ENCODE data around the gene PEX10.

PEX10 gene

DNA sequence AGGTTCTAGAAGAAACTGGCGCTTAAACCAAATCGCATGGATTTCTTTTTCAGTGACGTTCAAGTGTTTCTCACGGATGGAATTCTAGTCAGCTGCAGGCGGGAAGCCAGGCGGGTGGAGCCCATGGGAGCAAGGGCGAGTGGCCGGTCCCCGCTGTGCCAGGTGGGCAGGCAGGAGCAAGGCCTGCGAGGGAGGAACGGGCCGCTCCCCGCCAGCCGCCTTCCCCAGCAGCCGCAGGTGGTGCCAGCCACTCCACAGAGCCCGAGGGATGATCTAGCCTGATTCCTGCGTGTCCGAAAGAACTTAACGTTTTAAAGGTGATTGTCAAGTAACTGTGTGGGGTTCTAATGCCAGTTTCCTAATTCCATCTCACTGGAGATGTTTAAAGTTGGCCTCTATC, 9.1 kb downstream of the PEX10 start:
- no peak for DNase-seq

- DNase-seq, result no peak
Measured at GRCh38 chr1:2402420-2402819, 9.9 kb downstream of the PEX10 start.

DNA sequence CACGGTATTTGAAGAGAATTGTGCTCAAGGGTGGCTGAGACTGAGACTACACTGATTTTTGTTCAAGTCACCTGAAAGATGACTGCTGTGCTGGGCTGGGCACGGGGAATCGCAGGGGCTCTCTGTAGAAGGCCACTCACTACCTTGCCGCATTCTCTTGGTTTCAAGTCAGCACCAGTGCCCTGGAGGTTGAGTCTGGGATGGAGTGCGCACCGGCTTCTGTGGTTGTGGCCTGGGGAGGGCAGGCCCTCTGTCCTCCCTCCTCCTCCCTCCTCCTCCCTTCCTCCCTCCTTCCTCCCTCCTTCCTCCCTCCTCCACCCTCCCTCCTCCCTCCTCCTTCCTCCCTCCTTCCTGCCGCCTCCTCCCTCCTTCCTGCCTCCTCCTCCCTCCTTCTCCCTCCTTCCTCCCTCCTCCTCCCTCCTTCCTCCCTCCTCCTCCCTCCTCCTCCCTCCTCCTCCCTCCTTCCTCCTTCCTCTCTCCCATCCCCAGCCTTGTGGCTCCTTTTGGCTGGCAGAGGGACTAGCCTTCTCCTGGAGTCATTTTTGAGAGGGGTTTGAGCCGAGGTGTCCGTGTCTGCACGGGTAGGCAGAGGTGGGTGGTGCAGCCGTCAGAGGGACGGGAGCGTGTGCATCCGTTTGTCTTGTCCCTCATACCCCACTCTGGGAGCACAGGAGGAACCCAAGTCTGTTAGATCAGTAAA, 11.3 kb downstream of the PEX10 start:
- no peak for DNase-seq

DNA sequence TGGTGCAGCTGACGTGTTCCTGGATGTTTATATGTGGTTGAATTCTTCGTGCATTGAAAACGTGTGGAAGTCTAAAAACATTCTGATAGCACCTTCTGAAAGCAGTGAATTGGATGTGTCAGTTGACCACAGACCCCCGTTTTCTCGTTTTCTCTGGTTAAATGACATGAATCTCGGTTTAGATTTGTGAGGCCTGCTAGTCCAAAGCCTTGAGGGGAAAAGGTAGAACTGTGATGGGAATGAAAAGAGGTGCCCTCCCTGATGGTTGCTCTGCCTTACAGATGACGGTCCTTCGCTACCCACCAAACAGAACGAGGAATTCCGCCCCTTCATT, 11.8 kb downstream of the PEX10 start:
- DNase-seq, result no peak

GRCh38 chr1:2399890-2400575, 12.3 kb downstream of the PEX10 start:
- no peak for DNase-seq

DNA sequence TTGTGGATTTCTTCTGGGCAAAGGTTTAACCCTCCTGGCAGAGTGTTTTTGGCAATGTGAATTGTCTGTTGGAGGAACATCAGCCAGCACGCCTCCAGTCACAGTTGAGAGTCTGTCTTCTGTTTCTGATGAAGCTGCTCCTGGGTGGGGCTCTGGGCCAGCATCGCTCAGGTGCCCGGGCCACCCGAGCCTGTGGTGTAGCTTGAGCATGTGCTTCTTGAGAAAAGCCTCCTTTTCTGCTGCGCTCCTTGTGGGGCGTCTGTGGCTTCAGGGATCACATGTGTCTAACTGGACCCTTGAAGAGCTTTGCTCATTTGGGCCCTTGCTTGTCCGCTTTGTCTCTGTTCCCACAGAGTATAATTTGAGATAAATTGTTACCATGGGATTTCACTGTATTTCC, 13.5 kb downstream of the PEX10 start:
- no peak for DNase-seq

- no peak for DNase-seq
Measured at GRCh38 chr1:2397007-2397679, 15.2 kb downstream of the PEX10 start.

GRCh38 chr1:2396476-2396875, 15.9 kb downstream of the PEX10 start:
- DNase-seq, result no peak

GRCh38 chr1:2396059-2396458, 16.3 kb downstream of the PEX10 start:
- DNase-seq, result no peak

GRCh38 chr1:2395245-2395644, 17.1 kb downstream of the PEX10 start:
- DNase-seq, result no peak

DNA sequence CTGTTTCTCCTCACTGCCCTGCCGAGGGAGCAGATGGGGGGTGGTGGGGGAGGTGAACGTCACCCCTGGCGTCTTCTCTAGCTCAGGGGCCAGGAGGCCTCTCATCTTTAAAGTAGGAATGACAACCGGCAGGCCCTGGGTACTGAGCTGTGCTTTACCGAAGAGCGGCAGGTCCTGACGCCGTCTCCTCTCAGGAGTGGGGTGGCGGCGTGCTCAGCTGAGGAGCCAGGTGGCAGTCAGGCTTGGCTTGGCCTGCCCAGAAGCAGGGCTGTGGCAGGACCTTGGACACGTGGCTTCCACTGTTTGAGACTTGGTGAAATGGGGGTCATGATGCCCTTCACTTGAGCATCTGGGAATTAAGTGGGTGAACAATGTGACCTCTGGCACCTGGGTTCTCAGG, 17.6 kb downstream of the PEX10 start:
- DNase-seq, result no peak

DNA sequence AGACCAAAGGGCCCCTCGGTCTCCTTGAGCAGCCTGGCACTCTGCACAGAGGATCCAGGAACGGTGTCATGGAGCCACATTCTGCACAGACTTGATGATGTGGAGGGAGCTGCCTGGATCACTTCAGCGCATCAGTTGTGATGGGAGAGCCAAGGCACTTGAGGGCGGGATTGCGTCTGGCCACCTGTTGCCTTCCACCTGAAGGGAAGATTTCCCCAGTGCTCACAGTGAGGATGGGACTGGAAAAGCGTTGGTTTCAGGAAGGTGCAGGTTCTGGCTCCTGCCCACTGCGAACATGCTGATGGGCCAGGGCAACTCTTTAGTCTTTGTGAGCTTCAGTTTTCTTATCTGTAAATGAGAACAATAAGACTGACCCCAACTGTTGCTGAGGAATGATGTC, 18.1 kb downstream of the PEX10 start:
- DNase-seq, result no peak

- DNase-seq, result no peak
Measured at GRCh38 chr1:2393471-2393877, 18.9 kb downstream of the PEX10 start.

- DNase-seq, result no peak
Measured at GRCh38 chr1:2392686-2393085, 19.7 kb downstream of the PEX10 start.

- no peak for DNase-seq
Measured at GRCh38 chr1:2391931-2392509, 20.3 kb downstream of the PEX10 start.

- peak; percentile 98 for DNase-seq
Measured at GRCh38 chr1:2391041-2391930, 21.1 kb downstream of the PEX10 start, which contains the start of the genes MORN1 and RER1. Gene MORN1 (minus strand): TSS chr1:2391554. CDS start chr1:2391533, 21 bp downstream. Gene RER1 (plus strand): TSS chr1:2391841. CDS start chr1:2395791, 3,950 bp downstream.

DNA sequence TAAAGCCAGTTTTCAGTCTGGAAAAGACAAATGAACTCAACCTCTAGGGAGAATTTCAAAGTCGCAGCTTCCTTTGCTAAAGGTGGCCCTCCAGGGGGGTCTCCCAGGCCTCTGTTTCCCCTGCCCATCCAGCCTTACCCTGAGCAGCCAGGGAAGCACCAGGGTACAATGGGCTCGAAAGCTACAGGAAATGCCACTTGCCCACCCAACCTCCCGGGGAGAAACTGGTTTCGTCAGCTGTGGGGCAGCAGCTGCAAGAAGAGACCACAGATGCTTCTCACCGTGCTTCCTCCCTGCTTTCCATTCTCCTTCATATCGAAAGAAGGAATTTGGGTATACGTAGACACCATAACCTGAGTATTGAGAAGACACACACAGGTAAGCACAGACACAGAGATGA, 22.7 kb downstream of the PEX10 start:
- DNase-seq, result no peak

DNA sequence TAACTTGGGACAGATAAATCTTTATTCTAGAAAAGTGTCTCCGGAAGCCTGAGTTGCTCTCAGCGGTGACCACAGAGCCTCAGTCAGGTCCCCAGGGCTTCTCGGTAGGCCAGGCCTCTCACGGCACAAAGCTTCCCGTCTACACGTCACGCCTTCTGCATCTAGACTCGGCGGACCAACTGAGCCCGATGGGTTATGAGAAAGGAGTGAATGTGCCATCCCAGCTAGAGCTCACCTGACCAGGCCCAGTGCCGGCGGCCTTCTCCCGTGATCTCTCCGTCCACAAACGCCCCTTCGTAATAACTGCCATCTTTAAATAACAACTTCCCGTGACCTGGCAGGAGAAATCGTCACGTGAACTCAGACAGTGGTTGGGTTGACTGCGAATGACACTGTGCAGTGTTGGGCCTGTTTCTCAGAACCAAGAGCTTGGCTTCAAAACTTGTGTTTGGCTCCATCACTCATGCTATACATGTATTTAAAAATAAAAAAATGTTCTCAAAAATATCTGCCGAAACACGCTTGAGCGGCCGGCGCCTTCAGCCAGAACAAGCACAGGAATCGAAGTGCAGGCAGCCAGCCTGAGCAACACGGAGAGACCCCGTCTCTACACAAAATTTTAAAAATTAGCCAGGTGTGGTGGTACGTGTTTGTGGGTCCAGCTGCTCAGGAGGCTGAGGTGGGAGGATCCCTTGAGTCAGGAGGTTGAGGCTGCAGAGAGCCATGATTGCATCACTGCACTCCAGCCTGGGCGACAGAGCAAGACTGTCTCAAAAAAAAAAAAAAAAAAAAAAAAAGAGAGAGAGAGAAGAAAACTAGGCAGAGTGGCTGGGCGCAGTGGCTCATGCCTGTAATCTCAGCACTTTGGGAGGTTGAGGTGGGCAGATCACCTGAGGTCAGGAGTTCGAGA, 24.1 kb downstream of the PEX10 start:
- no peak for DNase-seq

- DNase-seq, result no peak
Measured at GRCh38 chr1:2386636-2387611, 25.4 kb downstream of the PEX10 start.

GRCh38 chr1:2385606-2386280, 26.6 kb downstream of the PEX10 start:
- DNase-seq, result no peak

Data from activated CD4-positive, alpha-beta T cell treated with anti-CD3 and anti-CD28 coated beads, Interleukin-2, amount 50 U/mL, for 4 hours (primary cell).